HG02610 (cell line): Measurements from ENCODE around the gene MBL2.

Experiments
- ATAC-seq: cut with Tn5 transposase; IDR thresholded peaks from one replicate; pipeline ENCODE4 v1.9.1; 2021; ENCODE audit warnings: mild to moderate bottlenecking, moderate library complexity; ENCODE audit not compliant: unreplicated experiment

The MBL2 gene

GRCh38 chr10:52774182-52774581 lies 1.6 kb upstream of the MBL2 start:
- no peak for ATAC-seq

- ATAC-seq, result no peak
Observed at GRCh38 chr10:52771534-52772445, 794 bp downstream of the MBL2 start.

- ATAC-seq, result no peak
Observed at GRCh38 chr10:52770904-52771303, 1.7 kb downstream of the MBL2 start.

- ATAC-seq, result no peak
Observed at GRCh38 chr10:52769966-52770365, 2.6 kb downstream of the MBL2 start.

GRCh38 chr10:52768001-52768532 lies 4.5 kb downstream of the MBL2 start:
- no peak for ATAC-seq

DNA sequence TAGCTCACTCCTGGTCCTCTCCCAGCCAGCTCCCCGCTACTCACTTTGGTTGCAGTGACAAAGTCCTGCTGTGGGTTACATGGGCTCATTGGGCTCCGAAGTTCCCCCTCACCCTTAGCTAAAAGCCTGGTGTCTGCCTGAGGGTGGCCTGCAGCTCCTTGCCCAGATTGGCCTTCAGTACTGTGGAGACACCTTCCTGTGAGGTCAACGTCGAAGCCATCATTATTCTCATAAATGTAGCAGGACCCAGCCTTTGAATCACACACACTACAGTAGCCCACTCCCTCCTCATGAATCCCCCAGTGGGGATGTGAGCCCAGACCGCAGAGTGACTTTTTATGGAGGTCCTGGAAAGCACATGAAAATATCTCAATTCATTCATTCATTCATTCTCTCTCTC lies 10.5 kb downstream of the MBL2 start:
- ATAC-seq, result no peak

GRCh38 chr10:52759154-52759553 lies 13.4 kb downstream of the MBL2 start:
- no peak for ATAC-seq

DNA sequence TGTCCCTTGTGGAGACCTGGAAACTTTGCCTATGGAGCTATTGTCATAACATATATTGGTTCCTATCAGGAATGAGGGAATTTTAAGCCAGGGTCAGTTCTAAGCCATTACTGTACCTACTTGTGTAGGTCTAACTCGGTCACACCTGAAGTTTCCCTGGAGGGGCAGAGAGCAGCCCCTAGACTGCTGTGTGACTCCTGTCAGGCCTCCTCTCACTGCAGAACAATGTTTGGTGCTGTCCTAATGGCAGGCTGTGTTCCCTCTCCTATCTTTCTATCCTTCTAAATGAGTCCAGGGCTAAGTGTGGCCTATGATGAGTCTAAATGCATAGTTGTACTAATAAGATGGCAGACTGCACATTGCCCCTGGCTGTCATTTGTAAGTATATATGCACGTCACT lies 14.2 kb downstream of the MBL2 start:
- no peak for ATAC-seq

DNA sequence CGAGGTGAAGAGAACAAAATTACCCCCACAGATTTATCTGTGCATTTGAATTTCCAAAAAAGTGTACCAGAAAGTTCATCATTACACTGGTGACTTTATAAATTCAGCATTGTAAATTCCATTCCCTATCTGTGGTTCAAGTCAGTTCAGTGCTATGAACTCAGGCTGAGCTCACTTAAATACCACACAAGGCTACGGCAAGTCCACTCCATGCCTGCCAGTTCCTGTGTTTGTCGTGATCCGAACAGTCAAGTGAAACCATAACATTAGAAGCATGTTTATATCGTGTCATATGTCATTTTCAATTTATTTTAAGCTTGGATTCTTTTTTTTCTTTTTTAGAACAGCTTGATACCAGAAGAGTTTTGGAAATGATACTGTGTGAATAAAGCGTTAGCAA lies 14.8 kb downstream of the MBL2 start:
- no peak for ATAC-seq

DNA sequence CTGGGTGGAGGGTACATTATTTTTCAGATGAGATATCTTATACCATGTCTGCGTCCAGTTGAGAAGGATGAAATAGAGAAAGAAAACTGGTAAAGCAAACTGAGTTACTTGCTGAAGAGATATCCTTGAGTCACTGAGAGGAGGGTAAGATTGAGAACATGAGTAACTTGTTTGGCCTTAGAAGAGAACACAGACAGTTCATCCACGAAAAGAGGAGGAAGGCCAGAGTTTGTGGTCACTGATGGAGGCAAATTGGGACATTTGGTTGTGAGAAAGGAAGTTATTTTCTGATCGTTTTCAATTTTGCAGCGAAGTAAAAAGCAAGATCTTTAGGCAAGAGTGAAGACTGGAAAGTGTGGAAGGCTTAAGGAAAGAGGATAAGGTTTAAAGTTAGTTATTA lies 15.6 kb downstream of the MBL2 start:
- no peak for ATAC-seq

- no peak for ATAC-seq
Observed at GRCh38 chr10:52756295-52756694, 16.3 kb downstream of the MBL2 start.

- peak; percentile 35 for ATAC-seq
Observed at GRCh38 chr10:52755297-52756062, 17.1 kb downstream of the MBL2 start.

DNA sequence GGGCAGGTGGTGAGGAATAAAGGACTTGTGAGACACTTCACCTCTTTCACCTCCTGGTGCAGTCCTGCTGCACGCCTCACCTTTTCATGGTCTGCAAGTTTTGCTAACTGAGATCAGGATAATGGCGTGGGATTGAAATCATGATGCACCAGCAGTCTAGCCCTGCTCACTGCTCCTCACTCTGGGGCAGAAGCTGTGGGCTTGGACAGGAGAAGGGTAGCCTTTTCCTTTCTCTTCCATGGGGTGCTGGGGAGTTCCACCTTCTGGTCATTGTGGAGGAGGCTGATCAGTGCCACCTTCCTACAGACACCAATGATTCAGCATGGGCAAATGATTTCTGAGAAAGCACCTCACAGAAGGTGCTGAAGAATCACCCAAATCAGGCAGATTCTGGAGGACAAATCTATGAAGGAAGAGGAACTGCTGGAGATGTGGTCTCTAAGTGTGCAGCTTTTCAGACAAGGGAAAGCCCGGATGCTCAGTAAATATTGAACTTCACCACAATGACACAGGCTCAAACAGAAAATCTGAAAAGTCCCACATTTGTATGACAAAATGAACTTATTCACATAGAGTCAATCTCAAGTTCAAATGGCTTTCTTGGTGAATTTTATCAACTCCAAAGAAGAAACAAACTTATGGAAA lies 19.7 kb downstream of the MBL2 start:
- ATAC-seq, result peak; percentile 58

DNA sequence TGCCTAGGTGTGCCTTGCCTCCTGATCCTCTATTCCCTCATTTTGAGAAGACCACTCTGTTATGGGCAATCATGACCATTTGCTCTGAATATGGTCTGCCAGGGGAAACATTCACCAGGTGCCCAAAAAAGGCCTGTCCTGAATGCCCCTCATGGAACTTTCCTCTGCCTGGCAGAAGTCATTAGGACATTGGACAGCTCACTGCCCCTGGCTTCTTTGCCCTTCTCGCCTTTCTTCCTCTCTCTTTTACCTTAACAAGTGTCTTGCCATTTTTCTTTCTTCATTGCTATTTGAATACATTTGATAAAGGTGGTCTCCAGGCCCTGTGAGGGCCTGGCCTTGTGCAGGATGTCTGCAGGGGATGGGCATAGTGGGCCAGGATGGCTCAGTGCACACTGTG lies 20.3 kb downstream of the MBL2 start:
- no peak for ATAC-seq

DNA sequence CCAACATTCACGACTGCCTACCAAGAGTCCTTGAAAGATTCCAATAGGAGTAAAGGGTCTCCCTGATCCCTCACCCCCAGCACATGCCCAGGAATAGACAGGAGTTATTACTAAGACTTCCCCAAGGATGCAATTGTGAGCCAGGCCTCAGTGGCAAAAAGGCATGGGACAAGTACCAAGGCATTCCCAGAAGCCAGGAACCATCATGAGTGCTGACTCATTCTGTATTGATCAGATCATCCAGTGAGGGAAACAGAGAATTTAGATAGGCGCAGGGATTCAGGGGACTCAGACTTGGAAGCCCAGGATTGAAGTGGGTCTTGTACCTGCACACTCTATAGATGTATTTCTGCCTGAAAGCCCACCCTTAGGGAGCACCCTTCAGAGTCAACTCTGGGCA lies 21.2 kb downstream of the MBL2 start:
- no peak for ATAC-seq

DNA sequence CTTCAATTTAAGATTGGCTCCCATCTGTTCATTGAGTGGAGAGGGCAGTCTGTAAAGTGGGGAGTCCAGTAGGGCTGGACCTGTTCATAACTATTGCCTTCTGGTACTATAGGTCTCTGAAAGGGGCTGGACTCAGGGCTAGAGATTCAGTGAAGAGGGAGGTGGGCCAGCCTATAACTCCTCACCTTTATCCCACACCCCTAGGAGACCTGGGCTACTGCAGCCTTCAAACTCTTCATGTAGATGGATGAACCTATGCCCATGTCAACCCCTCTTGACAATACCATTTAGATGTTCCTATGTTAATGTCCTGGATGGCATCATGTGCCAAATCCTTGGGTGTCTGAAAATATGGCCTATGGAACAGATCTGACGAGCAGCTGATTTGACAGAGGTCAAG lies 22.0 kb downstream of the MBL2 start:
- no peak for ATAC-seq

GRCh38 chr10:52747694-52748093 lies 24.9 kb downstream of the MBL2 start:
- ATAC-seq, result no peak

DNA sequence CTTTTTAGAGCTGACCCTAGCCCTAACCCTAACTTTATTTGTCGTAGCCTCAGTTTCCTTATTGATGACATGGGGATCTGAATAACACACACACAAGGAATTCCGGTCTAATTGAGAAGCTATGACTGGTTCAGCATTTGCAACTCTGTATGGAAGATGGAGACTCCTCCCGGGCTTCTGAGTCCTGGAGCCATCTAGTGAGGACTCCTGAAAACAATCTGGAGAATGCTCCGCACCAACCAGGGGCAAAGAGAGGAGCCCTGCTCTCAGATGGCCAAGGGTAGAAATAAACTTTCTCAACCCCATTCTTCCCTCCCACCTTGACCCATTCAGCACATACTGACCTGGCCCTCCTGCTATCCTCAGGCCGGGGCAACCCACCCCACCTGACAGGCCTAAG lies 26.4 kb downstream of the MBL2 start:
- ATAC-seq, result no peak

DNA sequence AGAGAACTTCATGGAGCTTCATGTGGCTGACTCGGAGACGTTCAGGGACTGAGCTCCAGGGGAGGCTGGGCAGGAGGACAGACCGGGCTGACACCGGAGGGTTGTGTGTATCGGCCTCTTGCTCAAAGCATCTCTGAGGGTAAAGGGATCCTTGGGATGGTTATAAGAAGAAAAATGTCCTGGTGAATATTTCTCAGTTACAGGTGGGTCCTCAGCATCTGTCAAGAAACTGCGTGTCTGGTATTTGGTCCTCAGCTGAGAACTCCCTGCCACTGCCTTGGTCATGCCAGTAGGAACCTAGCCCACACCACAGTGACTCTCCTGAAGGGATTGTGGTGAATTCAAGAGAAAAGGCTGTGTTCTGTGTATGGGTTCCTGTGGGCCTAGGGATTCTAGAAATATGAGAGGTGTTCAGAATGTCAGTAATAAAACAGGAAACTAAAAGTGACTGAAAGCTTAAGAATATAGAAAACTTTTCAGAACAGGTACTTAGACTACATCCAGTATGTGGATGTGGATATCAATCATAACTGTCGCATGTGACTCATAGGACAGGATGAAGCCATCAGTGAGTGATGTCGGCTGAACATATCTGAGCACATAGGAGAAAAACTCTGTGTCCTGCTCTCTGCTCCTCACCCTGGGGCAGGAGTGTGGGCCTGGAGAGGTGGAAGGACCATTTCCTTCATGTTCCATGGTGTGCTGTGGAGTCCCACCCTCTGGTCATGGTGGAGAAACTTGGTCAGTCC lies 28.4 kb downstream of the MBL2 start:
- ATAC-seq, result no peak

DNA sequence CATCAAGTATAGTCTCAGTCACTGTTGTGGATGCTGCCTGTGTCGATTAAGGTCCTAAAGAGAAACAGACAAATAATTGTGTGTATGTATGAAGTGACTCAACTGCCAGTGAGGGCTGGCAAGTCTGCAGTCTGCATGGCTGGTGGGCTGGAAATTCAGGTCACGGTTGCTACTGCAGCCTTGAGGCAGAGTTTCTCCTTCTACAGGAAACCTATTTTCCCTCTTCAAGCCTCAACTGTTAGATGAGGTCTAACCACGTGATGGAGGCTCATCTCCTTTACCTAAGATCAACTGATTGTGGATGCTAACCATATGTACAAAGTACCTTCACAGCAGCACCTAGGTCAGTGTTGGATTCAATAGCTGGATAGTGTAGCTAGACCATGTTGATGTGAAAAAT lies 29.9 kb downstream of the MBL2 start:
- ATAC-seq, result no peak

- ATAC-seq, result no peak
Observed at GRCh38 chr10:52741851-52742250, 30.7 kb downstream of the MBL2 start.
